ENCODE measurements around the gene ARID1B. TPM values are rescaled to one million over a fixed set of nuclear protein-coding genes. Genes with fewer than 3 reads are reported as not detected.

The ARID1B gene
- total RNA-seq, 1 experiment from 2014 or later, result 35.6 TPM

GRCh38 chr6:157174731-157175130 is 397.6 kb downstream of the ARID1B start (continued):
- TF ChIP-seq CTCF (IDR thresholded peaks at IDR 0.05 in 2 of 3, conservative IDR thresholded peaks at IDR 0.05 in 1 of 3; ENCODE audit: borderline replicate concordance in 1 of 3, insufficient read depth in 1 of 3, low read depth in 2 of 3, low read length in 2 of 3) (no peak), SIN3A (IDR thresholded peaks at IDR 0.05; ENCODE audit: low read depth) (no peak), SRF (IDR thresholded peaks at IDR 0.05; ENCODE audit: low read depth) (no peak), RAD21 (IDR thresholded peaks at IDR 0.05; ENCODE audit: low read depth) (no peak)

DNA sequence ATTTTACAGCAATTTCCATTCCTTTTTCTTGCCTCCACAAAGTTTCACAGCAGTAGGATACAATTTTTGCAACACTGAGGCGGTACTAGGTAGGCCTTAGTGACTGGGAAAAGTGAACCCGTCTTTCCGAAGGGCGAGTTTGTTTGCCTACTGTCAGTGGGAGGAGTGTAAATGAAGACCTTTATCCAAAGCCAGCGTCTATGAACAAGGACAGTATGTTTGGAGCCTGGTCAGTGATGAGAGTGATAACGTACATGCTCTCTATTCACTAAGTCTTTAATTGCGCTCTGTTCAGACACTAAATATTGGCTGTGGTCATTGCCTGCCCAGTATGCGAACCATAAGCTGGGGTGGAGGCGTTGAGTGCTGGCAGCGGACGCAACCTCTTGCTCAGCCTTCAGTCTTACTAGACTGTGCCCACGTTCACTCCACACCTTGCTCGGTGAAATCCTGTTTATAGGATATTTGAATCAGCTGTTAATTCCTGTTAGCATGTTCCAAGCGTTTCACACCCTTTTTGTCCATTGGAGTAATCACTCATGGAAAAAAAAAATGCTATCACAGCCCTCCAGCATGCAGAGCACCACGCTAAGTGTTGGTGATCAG is 400.7 kb downstream of the ARID1B start:
- ChIA-PET RAD21 (ENCODE audit: low non-redundant PET in 1 of 2, low total read pairs in 2 of 2, uncharacterized antibody in 2 of 2, unreplicated experiment in 2 of 2) (no interaction called here), CTCF (no interaction called here), POLR2A (no interaction called here)
- intact Hi-C loops (cut with micrococcal nuclease), result no loop called here
- H2AFZ ChIP-seq (ENCODE audit: low read depth, low read length, poor library complexity, severe bottlenecking), result no peak overlapping the region
- DNase-seq (ENCODE audit: low read depth, low spot score) (no peak), ATAC-seq (no peak)
- no peak overlapping the region for H3K4me3 ChIP-seq (replicated peaks in 1 of 2; ENCODE audit: low read depth in 1 of 2, low read length in 2 of 2)
- H3K27ac ChIP-seq (ENCODE audit: low read depth, low read length), result no peak overlapping the region
- H3K4me1 ChIP-seq (ENCODE audit: control insufficient read depth in 1 of 2, insufficient read depth in 2 of 2, low read length in 2 of 2), result peaks cover 10 to 13% of the 10 kb centered on the region in 2 experiments; a peak in 3 of 4 replicates
- H4K20me1 ChIP-seq (ENCODE audit: insufficient read depth), result no peaks in the 10 kb centered on the region
- H3K9me2 ChIP-seq (ENCODE audit: insufficient read depth), result no peaks in the 10 kb centered on the region
- TF ChIP-seq, protein P1, sequence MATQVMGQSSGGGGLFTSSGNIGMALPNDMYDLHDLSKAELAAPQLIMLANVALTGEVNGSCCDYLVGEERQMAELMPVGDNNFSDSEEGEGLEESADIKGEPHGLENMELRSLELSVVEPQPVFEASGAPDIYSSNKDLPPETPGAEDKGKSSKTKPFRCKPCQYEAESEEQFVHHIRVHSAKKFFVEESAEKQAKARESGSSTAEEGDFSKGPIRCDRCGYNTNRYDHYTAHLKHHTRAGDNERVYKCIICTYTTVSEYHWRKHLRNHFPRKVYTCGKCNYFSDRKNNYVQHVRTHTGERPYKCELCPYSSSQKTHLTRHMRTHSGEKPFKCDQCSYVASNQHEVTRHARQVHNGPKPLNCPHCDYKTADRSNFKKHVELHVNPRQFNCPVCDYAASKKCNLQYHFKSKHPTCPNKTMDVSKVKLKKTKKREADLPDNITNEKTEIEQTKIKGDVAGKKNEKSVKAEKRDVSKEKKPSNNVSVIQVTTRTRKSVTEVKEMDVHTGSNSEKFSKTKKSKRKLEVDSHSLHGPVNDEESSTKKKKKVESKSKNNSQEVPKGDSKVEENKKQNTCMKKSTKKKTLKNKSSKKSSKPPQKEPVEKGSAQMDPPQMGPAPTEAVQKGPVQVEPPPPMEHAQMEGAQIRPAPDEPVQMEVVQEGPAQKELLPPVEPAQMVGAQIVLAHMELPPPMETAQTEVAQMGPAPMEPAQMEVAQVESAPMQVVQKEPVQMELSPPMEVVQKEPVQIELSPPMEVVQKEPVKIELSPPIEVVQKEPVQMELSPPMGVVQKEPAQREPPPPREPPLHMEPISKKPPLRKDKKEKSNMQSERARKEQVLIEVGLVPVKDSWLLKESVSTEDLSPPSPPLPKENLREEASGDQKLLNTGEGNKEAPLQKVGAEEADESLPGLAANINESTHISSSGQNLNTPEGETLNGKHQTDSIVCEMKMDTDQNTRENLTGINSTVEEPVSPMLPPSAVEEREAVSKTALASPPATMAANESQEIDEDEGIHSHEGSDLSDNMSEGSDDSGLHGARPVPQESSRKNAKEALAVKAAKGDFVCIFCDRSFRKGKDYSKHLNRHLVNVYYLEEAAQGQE (IDR thresholded peaks at IDR 0.05; ENCODE audit: low read depth), result no peak
- no peak for TF ChIP-seq JUND (IDR thresholded peaks at IDR 0.05)
- TF ChIP-seq CTCF (IDR thresholded peaks at IDR 0.05 in 2 of 3, conservative IDR thresholded peaks at IDR 0.05 in 1 of 3; ENCODE audit: borderline replicate concordance in 1 of 3, insufficient read depth in 1 of 3, low read depth in 2 of 3, low read length in 2 of 3), result no peak
- TF ChIP-seq, protein P2, sequence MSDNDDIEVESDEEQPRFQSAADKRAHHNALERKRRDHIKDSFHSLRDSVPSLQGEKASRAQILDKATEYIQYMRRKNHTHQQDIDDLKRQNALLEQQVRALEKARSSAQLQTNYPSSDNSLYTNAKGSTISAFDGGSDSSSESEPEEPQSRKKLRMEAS (IDR thresholded peaks at IDR 0.05), result no peak
- no peak for TF ChIP-seq SIN3A (IDR thresholded peaks at IDR 0.05; ENCODE audit: low read depth)
- no peak for TF ChIP-seq CEBPB (IDR thresholded peaks at IDR 0.05; ENCODE audit: low read depth)
- TF ChIP-seq, protein P3, sequence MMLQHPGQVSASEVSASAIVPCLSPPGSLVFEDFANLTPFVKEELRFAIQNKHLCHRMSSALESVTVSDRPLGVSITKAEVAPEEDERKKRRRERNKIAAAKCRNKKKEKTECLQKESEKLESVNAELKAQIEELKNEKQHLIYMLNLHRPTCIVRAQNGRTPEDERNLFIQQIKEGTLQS (IDR thresholded peaks at IDR 0.05), result no peak
- H3K9me3 ChIP-seq (ENCODE audit: control insufficient read depth in 1 of 2, insufficient read depth in 1 of 2, low read depth in 1 of 2, low read length in 2 of 2), result no peaks in the 10 kb centered on the region
- H3K4me2 ChIP-seq (ENCODE audit: low read length), result no peak overlapping the region
- H3K36me3 ChIP-seq (ENCODE audit: control insufficient read depth in 1 of 2, insufficient read depth in 2 of 2, low read length in 2 of 2), result no peaks in the 10 kb centered on the region
- H3K9ac ChIP-seq (ENCODE audit: low read length), result no peak overlapping the region
- no peaks in the 10 kb centered on the region for H3K27me3 ChIP-seq (ENCODE audit: insufficient read depth, low read length)
- no peaks in the 10 kb centered on the region for H3K79me2 ChIP-seq (ENCODE audit: insufficient read depth, low read length)
- BruUV-seq (replicated peaks), result no TSS peak
